DOHH2 (cell line): ENCODE data around the gene RAB3B.

Experiments
- CTCF ChIP-seq: fragments of 200-600 bp; sonication (generic); IDR thresholded peaks from one replicate; pipeline ENCODE4 v1.5.1; 2014; ENCODE audit warnings: antibody characterized with exemption, mild to moderate bottlenecking, low read depth, low read length; ENCODE audit not compliant: poor library complexity, severe bottlenecking
- EZH2phosphoT487 ChIP-seq: fragments of 200-600 bp; sonication (generic); IDR thresholded peaks from 2 replicates; pipeline ENCODE4 v1.6.1; 2017; ENCODE audit warnings: borderline replicate concordance, mild to moderate bottlenecking, antibody characterized with exemption, low read length, moderate library complexity, mixed read lengths

- TF ChIP-seq CTCF, result no peak
- TF ChIP-seq EZH2phosphoT487, result no peak
Observed at GRCh38 chr1:51942281-51942680, 48.2 kb downstream of the RAB3B start.
